Common myeloid progenitor, CD34-positive (primary cell): ENCODE results near the gene RMDN2.

ENCODE experiments used
- CTCF ChIA-PET: fragments of 350-600 bp; sonication (Branson Sonifier 250); formaldehyde crosslinking; loops from one replicate; lab custom pipeline; 2021; ENCODE audit warnings: antibody characterized with exemption; lab: Charles Lee
- POLR2A ChIA-PET: fragments of 350-600 bp; sonication (Branson Sonifier 250); formaldehyde crosslinking; loops from one replicate; lab custom pipeline; 2021; ENCODE audit warnings: antibody characterized with exemption; lab: Charles Lee
- DNase-seq, 3 donors: peaks; one replicate each; pipeline versions ENCODE4 v3.0.0 to v3.0.0-alpha.2; 2013
- H3K27ac ChIP-seq, 2 experiments: 1 replicate in 1 of 2; 2 replicates in 1 of 2; pipeline ENCODE4 v1.7.0; 2013; ENCODE audit warnings: inconsistent platforms in 2 of 2, low read length in 2 of 2, mild to moderate bottlenecking in 2 of 2, low read depth in 1 of 2, moderate library complexity in 1 of 2; ENCODE audit not compliant: severe bottlenecking in 2 of 2, insufficient read depth in 1 of 2, poor library complexity in 1 of 2
- H3K27me3 ChIP-seq, 5 experiments: replicated peaks in 2 of 5; 1 replicate in 3 of 5; 2 replicates in 2 of 5; pipeline versions ENCODE4 v1.6.1 to v1.7.0; 2013; ENCODE audit warnings: low read length in 4 of 5, mild to moderate bottlenecking in 2 of 5, moderate library complexity in 2 of 5, inconsistent platforms in 1 of 5; ENCODE audit not compliant: insufficient read depth in 5 of 5, control insufficient read depth in 4 of 5
- H3K36me3 ChIP-seq, 4 experiments: 1 replicate in 2 of 4; 2 replicates in 2 of 4; pipeline versions ENCODE4 v1.6.1 to v1.7.0; 2013; ENCODE audit warnings: low read length in 3 of 4, control low read depth in 1 of 4, mild to moderate bottlenecking in 1 of 4; ENCODE audit not compliant: control insufficient read depth in 4 of 4, insufficient read depth in 4 of 4
- H3K4me1 ChIP-seq, 4 experiments: 1 replicate in 3 of 4; 2 replicates in 1 of 4; pipeline versions ENCODE4 v1.6.1 to v1.7.1; 2013; ENCODE audit warnings: low read length in 3 of 4, mild to moderate bottlenecking in 3 of 4, control low read depth in 1 of 4, inconsistent platforms in 1 of 4, moderate library complexity in 1 of 4; ENCODE audit not compliant: control insufficient read depth in 4 of 4, insufficient read depth in 4 of 4; ENCODE audit errors: control extremely low read depth in 1 of 4
- H3K4me3 ChIP-seq, 7 experiments: 1 replicate in 4 of 7; 2 replicates in 3 of 7; pipeline versions ENCODE4 v1.5.1 to v1.7.0; 2013; ENCODE audit warnings: mild to moderate bottlenecking in 7 of 7, low read length in 6 of 7, moderate library complexity in 6 of 7, inconsistent platforms in 2 of 7, low read depth in 2 of 7, control low read depth in 1 of 7; ENCODE audit not compliant: insufficient read depth in 4 of 7, control insufficient read depth in 1 of 7; ENCODE audit errors: extremely low read depth in 1 of 7
- H3K9me3 ChIP-seq, 5 experiments: 1 replicate in 4 of 5; 2 replicates in 1 of 5; pipeline versions ENCODE4 v1.6.1 to v1.7.1; 2013; ENCODE audit warnings: low read length in 4 of 5, mild to moderate bottlenecking in 2 of 5, inconsistent platforms in 1 of 5, low read depth in 1 of 5, moderate library complexity in 1 of 5; ENCODE audit not compliant: control insufficient read depth in 4 of 5, insufficient read depth in 2 of 5; ENCODE audit errors: control extremely low read depth in 1 of 5
- WGBS: methylation state at CpG from one replicate; pipeline ENCODE4 v1.1.5; 2013; ENCODE audit not compliant: insufficient coverage; 5-methylcytosine and 5-hydroxymethylcytosine counted together

Gene RMDN2

GRCh38 chr2:37911296-37911873 lies 13.7 kb upstream of the RMDN2 start:
- Histone ChIP-seq H3K4me3 (no peak overlapping the region), H3K27ac (no peak overlapping the region), H3K27me3 (no peaks in the 10 kb centered on the region), H3K4me1 (no peaks in the 10 kb centered on the region), H3K36me3 (no peaks in the 10 kb centered on the region), H3K9me3 (no peaks in the 10 kb centered on the region)
- ChIA-PET POLR2A (interaction anchor here (0.6 kb wide), 1 partner anchor 493 kb away, joined by 3 read pairs; no protein-coding TSS in a partner anchor), CTCF (interaction anchor here (2.0 kb wide), 1 partner anchor 11 kb away, joined by 7 read pairs; no protein-coding TSS in a partner anchor)
- WGBS, result 83% methylated on average over 1 of the region's 4 CpGs
- no peak for DNase-seq

DNA sequence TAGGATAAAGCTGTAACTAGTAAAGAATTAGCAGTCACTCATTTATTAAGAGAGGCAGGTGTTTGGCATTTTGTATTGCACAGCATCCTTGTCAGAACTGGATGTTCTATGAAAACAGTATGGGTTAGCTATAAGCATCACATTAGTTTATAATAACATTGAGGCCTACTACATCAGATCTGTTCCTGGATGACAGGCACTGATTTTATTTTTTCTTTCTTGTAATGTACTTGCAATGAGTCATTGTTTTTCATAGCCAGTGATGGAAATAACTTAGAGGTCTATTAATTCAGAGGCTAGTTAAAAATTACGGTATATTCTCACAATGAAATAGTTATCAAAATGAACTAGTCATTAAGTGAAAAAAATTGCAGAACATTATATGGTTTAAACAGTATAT lies 13.0 kb upstream of the RMDN2 start:
- no peak overlapping the region for H3K4me3 ChIP-seq
- CTCF ChIA-PET, result interaction anchor here (2.0 kb wide), 1 partner anchor 10 kb away, joined by 7 read pairs; no protein-coding TSS in a partner anchor
- no peaks in the 10 kb centered on the region for H3K27me3 ChIP-seq
- H3K4me1 ChIP-seq, result no peaks in the 10 kb centered on the region
- no peak for DNase-seq
- no peaks in the 10 kb centered on the region for H3K9me3 ChIP-seq
- no peaks in the 10 kb centered on the region for H3K36me3 ChIP-seq
- no peak overlapping the region for H3K27ac ChIP-seq
- POLR2A ChIA-PET, result no interaction called here
- WGBS, result no CpG with 5 or more reads among the region's 1 CpG

- ChIA-PET POLR2A (no interaction called here), CTCF (interaction anchor here (2.0 kb wide), 1 partner anchor 10 kb away, joined by 7 read pairs; no protein-coding TSS in a partner anchor)
- Histone ChIP-seq H3K27ac (no peak overlapping the region), H3K4me1 (no peaks in the 10 kb centered on the region), H3K4me3 (no peak overlapping the region), H3K27me3 (no peaks in the 10 kb centered on the region), H3K9me3 (no peaks in the 10 kb centered on the region), H3K36me3 (no peaks in the 10 kb centered on the region)
- no peak for DNase-seq
- WGBS, result 100% methylated on average over 1 of the region's 2 CpGs
These were observed 12.5 kb upstream of the RMDN2 start for GRCh38 chr2:37912616-37913015.

GRCh38 chr2:37914340-37914739 lies 10.7 kb upstream of the RMDN2 start:
- no peak overlapping the region for H3K4me3 ChIP-seq
- no peaks in the 10 kb centered on the region for H3K4me1 ChIP-seq
- H3K36me3 ChIP-seq, result no peaks in the 10 kb centered on the region
- ChIA-PET POLR2A (no interaction called here), CTCF (interaction anchor here (0.6 kb wide), 1 partner anchor 622 kb away, joined by 3 read pairs; no protein-coding TSS in a partner anchor)
- no peak for DNase-seq
- no peaks in the 10 kb centered on the region for H3K27me3 ChIP-seq
- 88% methylated on average over 1 of the region's 5 CpGs for WGBS
- no peaks in the 10 kb centered on the region for H3K9me3 ChIP-seq
- H3K27ac ChIP-seq, result no peak overlapping the region

- DNase-seq, result no peak
- CTCF ChIA-PET, result no interaction called here
- no peaks in the 10 kb centered on the region for H3K27me3 ChIP-seq
- no peaks in the 10 kb centered on the region for H3K36me3 ChIP-seq
- H3K4me3 ChIP-seq, result no peak overlapping the region
- no peaks in the 10 kb centered on the region for H3K9me3 ChIP-seq
- POLR2A ChIA-PET, result no interaction called here
- WGBS, result 100% methylated on average over 4 of the region's 5 CpGs
- no peak overlapping the region for H3K27ac ChIP-seq
- no peaks in the 10 kb centered on the region for H3K4me1 ChIP-seq
These were observed 9.3 kb upstream of the RMDN2 start for GRCh38 chr2:37915773-37916172.

GRCh38 chr2:37916512-37917082 lies 8.5 kb upstream of the RMDN2 start:
- Histone ChIP-seq H3K9me3 (no peaks in the 10 kb centered on the region), H3K27me3 (peaks cover 0 to 2% (median under 1%) of the 10 kb centered on the region in 5 experiments), H3K27ac (no peak overlapping the region), H3K36me3 (no peaks in the 10 kb centered on the region), H3K4me1 (no peaks in the 10 kb centered on the region), H3K4me3 (no peak overlapping the region)
- 100% methylated on average over 1 of the region's 3 CpGs for WGBS
- no peak for DNase-seq
- CTCF ChIA-PET, result no interaction called here
- POLR2A ChIA-PET, result no interaction called here
